Body of pancreas (tissue), 4 donors: ENCODE measurements around the gene MED13L. TPM values are rescaled to one million over a fixed set of nuclear protein-coding genes. Genes with fewer than 3 reads are reported as not detected.

Source experiments
- ATAC-seq: fragments of 150-250 bp; one replicate; pipeline ENCODE4 v1.9.1; 2016
- DNase-seq, 4 donors: peaks; one replicate each; pipeline ENCODE4 v3.0.0-alpha.2; 2019
- H3K27ac ChIP-seq, 4 donors: fragments of 200-600 bp; sonication (generic); 1 replicate in 3 of 4; 2 replicates in 1 of 4; pipeline versions ENCODE4 v1.5.1 to v1.6.1; 2016 to 2019; ENCODE audit warnings: mild to moderate bottlenecking in 1 of 4, mixed read lengths in 1 of 4, moderate library complexity in 1 of 4
- H3K27me3 ChIP-seq, 2 donors: fragments of 200-600 bp; sonication (generic); one replicate each; pipeline ENCODE4 v1.6.0; 2016; ENCODE audit warnings: mild to moderate bottlenecking in 1 of 2
- H3K36me3 ChIP-seq, 2 donors: fragments of 200-600 bp; sonication (generic); replicated peaks in 1 of 2; 2 replicates each; pipeline ENCODE4 v1.5.1; 2016; ENCODE audit warnings: low read depth in 2 of 2; ENCODE audit not compliant: insufficient read depth in 1 of 2
- H3K4me1 ChIP-seq: fragments of 200-600 bp; sonication (generic); one replicate; pipeline ENCODE4 v1.6.0; 2016
- H3K4me3 ChIP-seq, 2 donors: fragments of 200-600 bp; sonication (generic); 1 replicate in 1 of 2; 2 replicates in 1 of 2; pipeline ENCODE4 v1.5.1; 2016 to 2019
- H3K9me3 ChIP-seq, 3 donors: fragments of 200-600 bp; sonication (generic); 1 replicate in 2 of 3; 2 replicates in 1 of 3; pipeline ENCODE4 v1.5.1; 2016
- POLR2A ChIP-seq, 3 donors: fragments of 450-650 bp; IDR thresholded peaks; one replicate each; pipeline ENCODE4 v1.6.1; 2016; ENCODE audit warnings: antibody characterized with exemption in 3 of 3, mild to moderate bottlenecking in 2 of 3
- WGBS, 2 donors: methylation state at CpG; one replicate each; pipeline ENCODE4 v1.1.5; 2017; 5-methylcytosine and 5-hydroxymethylcytosine counted together
- intact Hi-C: fragments of 100-400 bp; cut with DNase I; formaldehyde crosslinking; loops from one replicate; pipeline ENCODE4 v1.15.1; 2023
- total RNA-seq, 2 donors: library from RNA; depleted of rRNA; stranded (reverse); fragments of >200 nt; gene quantifications; one replicate each; pipeline ENCODE4 v1.1.0, GENCODE V29; 2016
- TF ChIP-seq, protein P1 (sequence below), 7 experiments: fragments of 450-650 bp in 4 of 7; fragments of 200-600 bp in 3 of 7; sonication (generic) in 3 of 7; IDR thresholded peaks; one replicate each; pipeline ENCODE4 v1.5.1; 2016 to 2019; ENCODE audit warnings: antibody characterized with exemption in 7 of 7

The MED13L gene
- total RNA-seq, 2 donors from 2014 or later = 65.9 to 72.6 TPM

DNA sequence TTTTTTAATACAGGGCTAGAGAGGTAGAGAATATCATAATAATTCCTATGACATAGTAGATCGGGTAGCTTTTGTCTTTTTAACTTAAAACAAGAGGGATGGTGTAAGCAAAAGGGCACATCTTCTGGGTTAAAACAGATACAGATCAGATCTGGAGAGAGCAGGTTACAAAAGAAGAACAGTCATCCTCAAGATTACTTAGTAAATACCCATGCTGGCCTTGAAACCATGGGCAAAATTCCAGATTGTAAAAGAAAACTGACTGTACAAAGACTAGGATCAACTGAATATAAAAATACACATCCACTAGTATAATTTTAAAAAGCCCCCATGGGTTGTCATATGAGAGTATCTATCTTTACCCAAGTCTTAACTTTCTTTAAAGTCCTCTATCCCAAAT is 76.7 kb downstream of the MED13L start:
- ATAC-seq = no peak
- H3K27ac ChIP-seq = no peak overlapping the region
- intact Hi-C loops = no loop called here
- H3K27me3 ChIP-seq = no peaks in the 10 kb centered on the region
- peaks cover 32% of the 10 kb centered on the region for H3K4me1 ChIP-seq
- WGBS, 2 donors = 93 to 95% methylated on average over 1 of the region's 1 CpG
- H3K4me3 ChIP-seq = no peak overlapping the region
- DNase-seq = no peak
- TF ChIP-seq, protein P1, sequence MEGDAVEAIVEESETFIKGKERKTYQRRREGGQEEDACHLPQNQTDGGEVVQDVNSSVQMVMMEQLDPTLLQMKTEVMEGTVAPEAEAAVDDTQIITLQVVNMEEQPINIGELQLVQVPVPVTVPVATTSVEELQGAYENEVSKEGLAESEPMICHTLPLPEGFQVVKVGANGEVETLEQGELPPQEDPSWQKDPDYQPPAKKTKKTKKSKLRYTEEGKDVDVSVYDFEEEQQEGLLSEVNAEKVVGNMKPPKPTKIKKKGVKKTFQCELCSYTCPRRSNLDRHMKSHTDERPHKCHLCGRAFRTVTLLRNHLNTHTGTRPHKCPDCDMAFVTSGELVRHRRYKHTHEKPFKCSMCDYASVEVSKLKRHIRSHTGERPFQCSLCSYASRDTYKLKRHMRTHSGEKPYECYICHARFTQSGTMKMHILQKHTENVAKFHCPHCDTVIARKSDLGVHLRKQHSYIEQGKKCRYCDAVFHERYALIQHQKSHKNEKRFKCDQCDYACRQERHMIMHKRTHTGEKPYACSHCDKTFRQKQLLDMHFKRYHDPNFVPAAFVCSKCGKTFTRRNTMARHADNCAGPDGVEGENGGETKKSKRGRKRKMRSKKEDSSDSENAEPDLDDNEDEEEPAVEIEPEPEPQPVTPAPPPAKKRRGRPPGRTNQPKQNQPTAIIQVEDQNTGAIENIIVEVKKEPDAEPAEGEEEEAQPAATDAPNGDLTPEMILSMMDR (IDR thresholded peaks at IDR 0.05) = no peak
- no peak for TF ChIP-seq POLR2A (IDR thresholded peaks at IDR 0.05)
- no peaks in the 10 kb centered on the region for H3K9me3 ChIP-seq
- H3K36me3 ChIP-seq = no peaks in the 10 kb centered on the region

DNA sequence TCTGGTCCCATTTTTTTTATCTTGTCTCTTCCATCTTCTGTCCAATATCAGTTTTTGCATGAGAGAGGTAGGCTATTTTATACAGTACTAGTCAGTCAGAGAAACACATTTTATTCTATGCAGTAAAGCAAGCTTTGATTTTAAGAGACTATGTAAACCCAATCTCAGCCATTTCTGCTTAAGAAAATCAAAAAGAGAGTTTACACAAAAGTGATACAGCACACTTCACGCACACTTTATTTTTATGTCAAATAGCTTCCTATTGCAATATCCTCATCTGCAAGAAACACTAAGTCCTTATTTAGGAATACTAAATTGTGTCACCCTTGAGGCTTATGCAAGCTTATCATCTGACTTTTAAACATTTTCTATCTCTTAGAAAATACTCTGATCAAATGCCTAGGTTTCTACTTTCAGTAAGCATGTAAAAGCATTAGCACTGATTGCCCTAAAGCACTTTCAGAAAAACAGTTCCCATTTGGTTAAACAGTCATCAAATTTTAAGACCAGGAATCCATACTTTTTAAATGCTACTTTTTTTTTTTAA is 78.3 kb downstream of the MED13L start:
- DNase-seq = no peak
- intact Hi-C loops = no loop called here
- no peaks in the 10 kb centered on the region for H3K36me3 ChIP-seq
- no peaks in the 10 kb centered on the region for H3K27me3 ChIP-seq
- H3K9me3 ChIP-seq = no peaks in the 10 kb centered on the region
- no peak for ATAC-seq
- H3K27ac ChIP-seq = no peak overlapping the region
- 61 to 71% methylated on average over 1 of the region's 1 CpG for WGBS, 2 donors
- H3K4me1 ChIP-seq = peaks cover 32% of the 10 kb centered on the region
- no peak for TF ChIP-seq POLR2A (IDR thresholded peaks at IDR 0.05)
- TF ChIP-seq, protein P1 (IDR thresholded peaks at IDR 0.05) = no peak
- no peak overlapping the region for H3K4me3 ChIP-seq

DNA sequence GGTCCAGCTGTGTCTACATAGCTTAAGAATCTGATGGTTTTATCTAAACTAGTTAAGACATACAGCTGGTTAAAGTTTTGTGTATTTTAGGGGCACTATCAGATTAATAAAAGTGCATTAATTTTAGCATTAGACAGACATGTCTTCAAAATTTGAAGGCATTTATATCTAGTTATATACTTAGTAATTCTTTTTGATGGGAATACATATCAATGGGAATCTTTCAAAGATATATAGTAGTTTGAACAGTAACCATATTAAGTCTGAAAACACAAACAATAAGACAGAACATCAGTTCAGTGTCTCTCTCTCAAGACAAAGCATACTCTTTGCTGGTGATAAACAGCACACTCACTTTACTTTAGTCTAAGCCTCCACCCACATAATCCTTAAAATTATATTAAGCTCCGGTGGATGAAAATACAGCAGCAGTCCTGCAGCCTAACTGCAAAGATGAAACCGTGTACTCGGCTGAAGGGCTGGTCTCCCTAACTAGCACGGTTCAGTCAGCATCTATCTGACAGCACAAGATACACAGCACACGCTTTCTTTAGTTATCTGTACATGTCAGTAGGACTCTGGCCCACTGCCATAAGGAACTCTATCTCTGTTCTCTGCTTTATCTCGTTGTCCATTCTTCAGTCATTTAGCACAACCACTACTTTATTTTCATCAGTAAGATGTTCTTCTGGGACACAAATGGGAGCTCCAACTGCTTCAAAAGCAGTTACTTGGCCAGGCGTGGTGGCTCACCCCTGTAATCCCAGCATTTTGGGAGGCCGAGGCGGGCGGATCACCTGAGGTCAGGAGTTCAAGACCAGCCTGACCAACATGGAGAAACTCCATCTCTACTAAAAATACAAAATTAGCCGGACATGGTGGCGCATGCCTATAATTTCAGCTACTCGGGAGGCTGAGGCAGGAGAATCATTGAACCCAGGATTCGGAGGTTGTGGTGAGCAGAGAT is 80.5 kb downstream of the MED13L start:
- H3K9me3 ChIP-seq = no peaks in the 10 kb centered on the region
- ATAC-seq = no peak
- DNase-seq = no peak
- H3K27me3 ChIP-seq = no peaks in the 10 kb centered on the region
- no peaks in the 10 kb centered on the region for H3K36me3 ChIP-seq
- no peak overlapping the region for H3K4me3 ChIP-seq
- TF ChIP-seq, protein P1 (IDR thresholded peaks at IDR 0.05) = no peak
- TF ChIP-seq POLR2A (IDR thresholded peaks at IDR 0.05) = no peak
- peaks cover 30% of the 10 kb centered on the region for H3K4me1 ChIP-seq
- intact Hi-C loops = no loop called here
- H3K27ac ChIP-seq = no peak overlapping the region
- WGBS, 2 donors = 71 to 72% methylated on average over 14 of the region's 14 CpGs

DNA sequence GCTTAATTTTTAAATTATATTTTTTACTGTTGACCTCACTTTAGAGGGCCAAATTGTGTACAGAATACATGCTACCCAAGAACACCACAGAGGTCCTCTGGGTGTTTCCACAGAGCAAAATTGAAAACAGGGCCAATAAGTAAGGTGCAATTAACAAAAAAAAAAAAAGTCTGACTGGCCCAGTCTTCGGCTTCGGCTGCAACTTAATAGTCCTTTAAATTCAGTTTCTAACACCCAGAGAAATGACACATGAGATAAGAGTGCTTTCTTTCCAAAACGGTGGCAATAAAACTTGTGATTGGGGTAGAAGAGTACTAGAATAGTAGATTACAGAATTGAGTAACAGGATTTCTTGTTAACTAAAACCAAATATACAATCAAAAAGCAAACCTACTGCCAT is 81.3 kb downstream of the MED13L start:
- no peak for TF ChIP-seq POLR2A (IDR thresholded peaks at IDR 0.05)
- TF ChIP-seq, protein P1 (IDR thresholded peaks at IDR 0.05) = no peak
- ATAC-seq (no peak), DNase-seq (no peak)
- Histone ChIP-seq H3K36me3 (no peaks in the 10 kb centered on the region), H3K27ac (no peak overlapping the region), H3K9me3 (no peaks in the 10 kb centered on the region), H3K27me3 (no peaks in the 10 kb centered on the region), H3K4me3 (no peak overlapping the region), H3K4me1 (peaks cover 25% of the 10 kb centered on the region)
- WGBS, 2 donors = 11 to 28% methylated on average over 3 of the region's 3 CpGs
- intact Hi-C loops = no loop called here
